Measurements from ENCODE around the gene ITGBL1. TPM values are rescaled to one million over a fixed set of nuclear protein-coding genes. Genes with fewer than 3 reads are reported as not detected.

The ITGBL1 gene
- total and polyA plus RNA-seq, 8 donors, result 0.24 to 50.0 (median 0.38) TPM

- Histone ChIP-seq H3K4me1 (no peaks in the 10 kb centered on the region), H3K27ac (no peak overlapping the region), H3K36me3 (no peaks in the 10 kb centered on the region), H3K9me3 (no peaks in the 10 kb centered on the region), H3K27me3 (no peaks in the 10 kb centered on the region), H3K4me3 (no peak overlapping the region)
- ATAC-seq (no peak), DNase-seq (no peak)
- TF ChIP-seq CTCF (IDR thresholded peaks at IDR 0.05), result no peak
- intact Hi-C loops (cut with DNase I), result no loop called here
Observed at GRCh38 chr13:101490406-101491015, 38.0 kb downstream of the ITGBL1 start.

GRCh38 chr13:101492251-101492910 lies 39.9 kb downstream of the ITGBL1 start:
- Histone ChIP-seq H3K27ac (no peak overlapping the region), H3K9me3 (no peaks in the 10 kb centered on the region), H3K4me1 (no peaks in the 10 kb centered on the region), H3K27me3 (no peaks in the 10 kb centered on the region), H3K36me3 (no peaks in the 10 kb centered on the region), H3K4me3 (no peak overlapping the region)
- DNase-seq (no peak), ATAC-seq (no peak)
- intact Hi-C loops (cut with DNase I), result no loop called here
- no peak for TF ChIP-seq CTCF (IDR thresholded peaks at IDR 0.05)

GRCh38 chr13:101493541-101493940 lies 41.1 kb downstream of the ITGBL1 start:
- no peak for DNase-seq
- intact Hi-C loops (cut with DNase I), result no loop called here
- no peaks in the 10 kb centered on the region for H3K27me3 ChIP-seq
- no peaks in the 10 kb centered on the region for H3K9me3 ChIP-seq
- no peak for ATAC-seq
- TF ChIP-seq CTCF (IDR thresholded peaks at IDR 0.05), result no peak
- no peak overlapping the region for H3K27ac ChIP-seq
- no peaks in the 10 kb centered on the region for H3K4me1 ChIP-seq
- no peaks in the 10 kb centered on the region for H3K36me3 ChIP-seq
- no peak overlapping the region for H3K4me3 ChIP-seq

GRCh38 chr13:101499406-101499805 lies 46.9 kb downstream of the ITGBL1 start:
- Histone ChIP-seq H3K9me3 (no peaks in the 10 kb centered on the region), H3K4me1 (no peaks in the 10 kb centered on the region), H3K36me3 (no peaks in the 10 kb centered on the region), H3K4me3 (no peak overlapping the region), H3K27me3 (no peaks in the 10 kb centered on the region), H3K27ac (no peak overlapping the region)
- intact Hi-C loops (cut with DNase I), result no loop called here
- TF ChIP-seq CTCF (IDR thresholded peaks at IDR 0.05), result no peak
- DNase-seq (no peak), ATAC-seq (no peak)

- H3K9me3 ChIP-seq, result no peaks in the 10 kb centered on the region
- H3K27ac ChIP-seq, result no peak overlapping the region
- H3K4me1 ChIP-seq, result no peaks in the 10 kb centered on the region
- H3K4me3 ChIP-seq, result no peak overlapping the region
- no peaks in the 10 kb centered on the region for H3K27me3 ChIP-seq
- no peak for TF ChIP-seq CTCF (IDR thresholded peaks at IDR 0.05)
- no peak for DNase-seq
- intact Hi-C loops (cut with DNase I), result no loop called here
- ATAC-seq, result no peak
- H3K36me3 ChIP-seq, result no peaks in the 10 kb centered on the region
Observed at GRCh38 chr13:101502618-101503017, 50.1 kb downstream of the ITGBL1 start.

All from left lung (tissue), 10 donors.